Caco-2 (cell line): Measurements from ENCODE around the gene BMPR1B. TPM values are rescaled to one million over a fixed set of nuclear protein-coding genes. Genes with fewer than 3 reads are reported as not detected.

Experiments used
- BruUV-seq: library from RNA; stranded (reverse); fragments of 400-500 nt; replicated peaks from 2 replicates; lab custom pipeline; 2021; lab: Mats Ljungman, UMichigan
- CTCF ChIA-PET: fragments of 300-600 bp; sonication (Branson Sonifier 250); formaldehyde crosslinking; loops from one replicate; lab custom pipeline; 2022; ENCODE audit warnings: antibody characterized with exemption; lab: Charles Lee
- POLR2A ChIA-PET: fragments of 300-600 bp; sonication (Branson Sonifier 250); formaldehyde crosslinking; loops from one replicate; lab custom pipeline; 2022; ENCODE audit warnings: antibody characterized with exemption; lab: Charles Lee
- DNase-seq, 2 experiments: peaks; one replicate each; pipeline versions ENCODE4 v3.0.0 to v3.0.0-alpha.2; 2020 to 2022
- H3K27me3 ChIP-seq: replicated peaks from 2 replicates; pipeline ENCODE4 v1.6.0; 2011; ENCODE audit warnings: low read length; ENCODE audit not compliant: control insufficient read depth, insufficient read depth
- H3K36me3 ChIP-seq: 2 replicates; pipeline ENCODE4 v1.5.1; 2011; ENCODE audit warnings: low read length; ENCODE audit not compliant: control insufficient read depth, insufficient read depth
- H3K4me1 ChIP-seq: fragments of 250-450 bp; sonication (Bioruptor Pico); 2 replicates; pipeline ENCODE4 v1.5.1; 2020; ENCODE audit warnings: mild to moderate bottlenecking
- H3K4me3 ChIP-seq: 2 replicates; pipeline ENCODE4 v1.5.1; 2011; ENCODE audit warnings: low read depth, mild to moderate bottlenecking, control low read depth, low read length
- H3K9me3 ChIP-seq: fragments of 250-450 bp; sonication (Bioruptor Pico); 2 replicates; pipeline ENCODE4 v1.5.1; 2020; ENCODE audit warnings: mild to moderate bottlenecking, moderate library complexity
- H3K27ac Mint-ChIP-seq: one replicate; pipeline ENCODE4 v1.8.0; 2022; ENCODE audit warnings: mixed read lengths; ENCODE audit not compliant: unreplicated experiment
- H3K27me3 Mint-ChIP-seq: one replicate; pipeline ENCODE4 v1.8.0; 2022; ENCODE audit warnings: mixed read lengths; ENCODE audit not compliant: insufficient read depth, unreplicated experiment
- H3K36me3 Mint-ChIP-seq: one replicate; pipeline ENCODE4 v1.8.0; 2022; ENCODE audit warnings: mild to moderate bottlenecking, mixed read lengths; ENCODE audit not compliant: insufficient read depth, unreplicated experiment
- H3K4me1 Mint-ChIP-seq: one replicate; pipeline ENCODE4 v1.8.0; 2022; ENCODE audit warnings: low read depth, mixed read lengths; ENCODE audit not compliant: unreplicated experiment
- H3K4me3 Mint-ChIP-seq: one replicate; pipeline ENCODE4 v1.8.0; 2022; ENCODE audit warnings: mild to moderate bottlenecking, moderate library complexity, mixed read lengths; ENCODE audit not compliant: unreplicated experiment
- H3K9me3 Mint-ChIP-seq: one replicate; pipeline ENCODE4 v1.8.0; 2022; ENCODE audit warnings: mixed read lengths; ENCODE audit not compliant: unreplicated experiment
- CTCF ChIP-seq, 2 experiments: fragments of 200-600 bp in 1 of 2; IDR thresholded peaks; 1 replicate in 1 of 2; 2 replicates in 1 of 2; pipeline versions ENCODE4 v1.5.1 to v1.8.0; 2011 to 2022; ENCODE audit warnings: antibody characterized with exemption in 1 of 2, control low read depth in 1 of 2, inconsistent platforms in 1 of 2, low read depth in 1 of 2, low read length in 1 of 2, mild to moderate bottlenecking in 1 of 2, moderate library complexity in 1 of 2; ENCODE audit not compliant: insufficient read depth in 1 of 2, severe bottlenecking in 1 of 2, unreplicated experiment in 1 of 2
- intact Hi-C: fragments of 100-400 bp; cut with micrococcal nuclease; formaldehyde crosslinking; loops from one replicate; pipeline ENCODE4 v1.10.0; 2022; ENCODE audit not compliant: unreplicated experiment
- total RNA-seq: library from RNA; stranded (reverse); gene quantifications from 2 replicates; pipeline ENCODE4 v1.2.3, GENCODE V29; 2022

Gene BMPR1B
- total RNA-seq, 1 experiment from 2014 or later, result 8.7 TPM

GRCh38 chr4:94961420-94961819 lies 203.7 kb downstream of the BMPR1B start:
- Histone ChIP-seq H3K27me3 (no peaks in the 10 kb centered on the region), H3K4me3 (no peak overlapping the region), H3K36me3 (no peaks in the 10 kb centered on the region; the same call in 1 of the 2 replicates), H3K9me3 (peaks cover 6% of the 10 kb centered on the region; the same call in 1 of the 2 replicates), H3K4me1 (peaks cover 6% of the 10 kb centered on the region; the same call in 1 of the 2 replicates)
- TF ChIP-seq CTCF (IDR thresholded peaks at IDR 0.05; ENCODE audit: insufficient read depth in 1 of 2, low read depth in 1 of 2, low read length in 1 of 2, severe bottlenecking in 1 of 2, unreplicated experiment in 1 of 2), result no peak
- ChIA-PET POLR2A (no interaction called here), CTCF (no interaction called here)
- Mint-ChIP-seq H3K9me3 (no peaks in the 10 kb centered on the region), H3K36me3 (peaks cover 6% of the 10 kb centered on the region), H3K27me3 (no peaks in the 10 kb centered on the region), H3K4me1 (peaks cover 6% of the 10 kb centered on the region), H3K27ac (no peak overlapping the region), H3K4me3 (no peak overlapping the region)
- no peak for DNase-seq
- no TSS peak for BruUV-seq
- intact Hi-C loops, result no loop called here

- H3K4me1 ChIP-seq, result peaks cover 6% of the 10 kb centered on the region; the same call in 1 of the 2 replicates
- Mint-ChIP-seq H3K4me1 (peaks cover 6% of the 10 kb centered on the region), H3K9me3 (no peaks in the 10 kb centered on the region), H3K4me3 (no peak overlapping the region), H3K27me3 (no peaks in the 10 kb centered on the region), H3K27ac (no peak overlapping the region), H3K36me3 (peaks cover 2% of the 10 kb centered on the region)
- no TSS peak for BruUV-seq
- H3K36me3 ChIP-seq, result no peaks in the 10 kb centered on the region; the same call in 1 of the 2 replicates
- no peak overlapping the region for H3K4me3 ChIP-seq
- H3K27me3 ChIP-seq, result no peaks in the 10 kb centered on the region
- CTCF ChIA-PET, result no interaction called here
- no peak for TF ChIP-seq CTCF (IDR thresholded peaks at IDR 0.05; ENCODE audit: insufficient read depth in 1 of 2, low read depth in 1 of 2, low read length in 1 of 2, severe bottlenecking in 1 of 2, unreplicated experiment in 1 of 2)
- intact Hi-C loops, result no loop called here
- no peak for DNase-seq
- peaks cover 6% of the 10 kb centered on the region; the same call in 1 of the 2 replicates for H3K9me3 ChIP-seq
- POLR2A ChIA-PET, result no interaction called here
Observed at GRCh38 chr4:94962484-94962883, 204.7 kb downstream of the BMPR1B start.

GRCh38 chr4:94965852-94966251 lies 208.1 kb downstream of the BMPR1B start:
- no TSS peak for BruUV-seq
- Mint-ChIP-seq H3K4me1 (peaks cover 22% of the 10 kb centered on the region), H3K27me3 (no peaks in the 10 kb centered on the region), H3K9me3 (no peaks in the 10 kb centered on the region), H3K36me3 (no peaks in the 10 kb centered on the region), H3K4me3 (no peak overlapping the region), H3K27ac (no peak overlapping the region)
- intact Hi-C loops, result no loop called here
- Histone ChIP-seq H3K9me3 (peaks cover 6% of the 10 kb centered on the region; the same call in 1 of the 2 replicates), H3K27me3 (no peaks in the 10 kb centered on the region), H3K36me3 (no peaks in the 10 kb centered on the region), H3K4me3 (no peak overlapping the region), H3K4me1 (peaks cover 6% of the 10 kb centered on the region; the same call in 1 of the 2 replicates)
- DNase-seq, result no peak
- ChIA-PET POLR2A (no interaction called here), CTCF (no interaction called here)
- no peak for TF ChIP-seq CTCF (IDR thresholded peaks at IDR 0.05; ENCODE audit: insufficient read depth in 1 of 2, low read depth in 1 of 2, low read length in 1 of 2, severe bottlenecking in 1 of 2, unreplicated experiment in 1 of 2)
